NB4 (cell line): ENCODE measurements around the gene ARID3B.

Experiments
- CTCF ChIP-seq: IDR thresholded peaks from one replicate; pipeline ENCODE4 v1.5.1; 2012; ENCODE audit warnings: low read depth, low read length
- MAX ChIP-seq: IDR thresholded peaks from 2 replicates; pipeline ENCODE4 v1.6.1; 2011; ENCODE audit warnings: low read depth, low read length
- MYC ChIP-seq: IDR thresholded peaks from 2 replicates; pipeline ENCODE4 v1.6.1; 2011; ENCODE audit warnings: low read depth, low read length
- POLR2A ChIP-seq: IDR thresholded peaks from 2 replicates; pipeline ENCODE4 v1.6.1; 2011; ENCODE audit warnings: mild to moderate bottlenecking; ENCODE audit not compliant: insufficient read length; ENCODE audit errors: extremely low read depth

- TF ChIP-seq CTCF (peak; percentile 99), MAX (peak; percentile 86), POLR2A (no peak), MYC (peak; percentile 20; the same call in 1 of the 2 replicates)
Observed at GRCh38 chr15:74620636-74621545, 79.9 kb downstream of the ARID3B start.
